Activated gamma-delta T cell (primary cell): ENCODE data around the gene ITGB5.
"Not testable (repeated sequence)": the region's sequence is repeated elsewhere in the genome, so short reads cannot be mapped to it uniquely, and the experiment has no call there.

ENCODE experiments used
- DNase-seq: peaks from one replicate; lab custom pipeline; 2025; lab: John Stamatoyannopoulos, UW

ITGB5 gene

DNA sequence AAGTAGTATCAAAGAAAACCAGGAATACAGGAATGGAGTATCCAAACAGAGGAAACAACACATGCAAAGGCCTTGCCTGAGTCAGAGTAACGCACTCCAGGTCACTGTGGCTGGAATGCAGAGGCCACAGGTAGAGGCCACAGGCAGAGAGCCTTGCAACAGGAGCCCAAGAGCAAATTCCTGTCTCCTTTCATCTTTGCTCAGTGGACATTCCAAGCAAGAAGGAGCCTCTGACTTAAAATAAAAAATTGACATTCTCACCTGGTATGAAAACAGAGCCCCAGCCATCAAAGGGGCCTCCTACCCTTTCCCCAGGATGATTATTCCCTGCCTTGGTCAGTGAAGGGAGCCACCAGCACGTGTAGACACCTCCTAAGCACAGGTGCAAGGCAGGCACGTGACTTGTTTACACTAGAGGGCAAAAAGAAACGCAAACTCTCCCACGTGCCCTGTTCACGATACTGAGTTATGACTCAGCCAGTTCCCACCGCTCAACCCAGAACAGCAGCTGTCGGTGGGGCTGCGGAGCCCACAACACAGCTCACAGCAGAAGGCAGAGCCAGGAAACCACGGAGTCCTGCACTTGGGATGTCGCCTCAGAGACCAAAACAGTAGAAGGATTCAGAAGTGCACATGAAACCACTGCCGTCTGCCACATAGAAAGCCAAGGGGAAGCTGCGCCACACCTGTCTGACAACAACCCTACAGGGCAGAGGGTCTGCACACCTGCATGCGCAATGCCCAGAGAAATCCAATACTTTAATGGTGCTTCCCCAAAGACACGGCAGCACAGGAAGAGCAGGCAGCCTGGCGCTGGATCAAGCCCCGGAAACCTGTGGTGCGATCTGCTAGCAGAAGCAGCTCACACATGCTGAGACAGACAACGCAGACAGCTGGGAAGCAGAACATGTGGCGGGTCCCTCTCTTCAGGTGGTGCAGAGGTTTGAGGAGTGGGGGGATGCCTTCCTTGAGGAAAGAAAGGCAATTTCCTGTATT lies 52.1 kb downstream of the ITGB5 start:
- DNase-seq: peak; percentile 8

DNA sequence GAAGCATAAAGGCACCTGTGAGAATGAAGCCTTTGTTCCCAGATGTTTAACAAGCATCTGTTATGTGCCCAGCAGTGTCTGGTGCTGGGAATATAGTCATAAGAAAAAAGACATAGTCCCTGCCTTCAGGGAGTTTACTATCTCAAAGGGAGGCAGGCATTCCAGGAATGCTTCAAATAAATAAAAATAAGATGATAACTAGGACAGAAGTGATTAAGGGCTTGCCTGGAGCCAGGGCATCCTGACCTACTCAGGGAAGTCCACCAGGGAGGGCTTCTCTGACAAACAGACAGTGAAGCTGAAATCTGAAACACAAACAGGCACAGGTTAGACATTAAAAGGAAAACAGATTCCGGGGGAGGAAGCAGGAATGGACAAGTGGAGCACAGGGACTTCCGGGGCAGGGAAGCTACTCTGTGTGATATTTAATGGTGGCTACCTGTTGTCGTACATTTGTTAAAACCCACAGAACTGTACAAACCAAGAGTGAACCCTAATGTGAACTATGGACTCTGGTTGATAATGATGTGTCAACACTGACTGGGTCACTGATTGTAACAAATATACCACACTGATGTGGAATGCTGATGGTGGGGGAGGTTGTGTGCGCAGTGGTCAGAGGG lies 53.3 kb downstream of the ITGB5 start:
- DNase-seq: no peak

DNA sequence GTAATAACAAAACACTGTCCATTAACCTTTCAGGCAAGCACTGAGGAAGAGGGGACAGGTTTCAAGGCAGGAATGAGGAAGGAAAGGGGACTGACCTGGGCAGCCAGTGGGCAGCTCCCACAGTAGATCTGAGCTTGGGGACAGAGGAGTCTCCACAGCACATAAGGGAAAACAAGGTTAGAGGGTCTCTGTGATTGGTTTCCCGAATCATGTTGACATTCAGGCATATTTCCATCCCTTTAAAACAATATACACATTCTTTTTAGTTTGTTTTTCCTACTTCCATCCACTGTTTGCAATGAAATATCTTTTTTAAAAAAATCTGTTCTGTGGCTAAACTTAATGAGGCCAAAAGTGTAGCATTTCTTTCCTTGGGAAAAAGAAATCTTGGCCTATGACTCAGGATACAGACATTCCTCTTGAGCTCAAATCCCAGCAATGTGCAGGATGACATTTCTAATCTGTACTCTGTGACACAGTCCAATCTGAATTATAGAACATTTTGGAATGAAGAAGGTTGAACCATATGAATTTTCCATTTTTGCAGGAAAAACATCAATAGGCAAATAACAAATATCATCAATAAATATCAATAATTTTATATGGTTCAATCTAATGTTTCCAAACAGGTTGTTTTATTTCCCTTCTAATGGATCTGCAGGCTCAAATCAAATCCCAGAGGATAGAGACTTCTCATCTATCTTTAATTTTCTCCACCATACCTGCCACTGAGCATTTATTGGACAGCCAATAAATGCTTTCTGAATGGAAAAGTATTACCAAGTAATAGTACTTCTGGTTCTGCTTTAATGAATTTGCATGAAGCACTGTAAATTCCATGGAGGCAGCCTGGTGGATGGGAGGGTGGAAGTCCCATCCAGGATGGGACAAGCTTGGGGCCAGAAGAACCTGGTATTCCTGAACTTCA lies 54.1 kb downstream of the ITGB5 start:
- DNase-seq: no peak

DNA sequence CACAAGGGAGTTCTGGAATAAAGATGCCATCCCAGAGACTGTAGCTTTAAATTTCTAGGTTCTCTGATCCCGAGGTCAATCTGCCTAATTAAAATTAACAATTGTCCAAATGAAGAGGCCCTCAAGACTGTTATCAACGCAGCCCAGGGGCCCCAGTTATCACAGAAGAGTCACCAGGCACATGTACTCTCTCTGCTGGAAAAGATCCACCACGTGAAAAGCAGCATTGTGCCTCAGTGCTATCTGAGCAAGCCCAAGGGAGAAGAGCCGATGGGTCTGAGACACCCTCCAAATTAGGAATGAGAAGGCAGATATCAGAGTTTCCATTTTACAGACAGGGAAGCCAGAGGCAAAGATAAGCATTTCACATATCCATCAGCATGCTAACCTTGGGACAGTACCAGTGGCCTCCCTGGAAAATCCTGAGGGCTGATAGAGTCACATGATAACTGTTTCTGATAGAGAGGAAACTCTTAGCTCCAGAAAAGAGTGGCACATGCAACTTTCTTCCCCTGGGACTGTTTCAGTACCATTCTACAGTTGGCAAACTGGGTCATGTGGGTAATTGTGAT lies 55.5 kb downstream of the ITGB5 start:
- no peak for DNase-seq

DNA sequence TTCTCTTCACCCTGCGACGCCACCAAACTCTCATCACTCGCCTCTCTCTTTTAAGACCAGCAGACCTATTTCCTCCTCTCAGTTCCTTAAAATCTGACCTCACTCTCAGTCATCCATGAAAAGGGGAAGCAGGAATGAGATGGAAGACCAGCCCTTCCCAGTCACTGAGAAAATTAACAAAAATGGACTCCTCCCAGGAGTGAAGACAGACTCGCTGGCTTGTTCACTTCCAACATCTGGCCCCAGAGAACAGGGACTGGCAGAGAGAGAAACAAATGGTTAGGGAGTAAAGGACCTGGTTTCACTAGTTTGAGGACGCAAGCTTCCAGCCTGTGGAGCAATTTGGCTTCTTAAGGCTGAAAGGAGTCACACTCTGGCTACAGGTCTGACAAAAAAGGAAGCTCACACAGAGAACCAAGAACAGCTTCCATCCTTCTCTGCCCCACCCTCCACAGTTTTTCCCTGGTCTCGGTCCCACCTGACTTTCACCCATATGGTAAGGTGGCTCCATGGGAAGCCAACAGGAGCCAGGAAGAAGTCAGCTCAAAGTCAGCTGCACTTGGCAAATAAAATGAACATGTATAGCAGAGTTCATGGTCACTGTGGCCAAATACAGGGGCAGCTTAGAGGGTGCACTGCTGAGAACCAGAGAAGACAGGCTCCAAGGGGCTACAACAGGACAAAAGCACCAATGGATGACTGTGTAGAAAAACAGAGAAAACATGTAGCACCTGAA lies 57.2 kb downstream of the ITGB5 start:
- no peak for DNase-seq

DNA sequence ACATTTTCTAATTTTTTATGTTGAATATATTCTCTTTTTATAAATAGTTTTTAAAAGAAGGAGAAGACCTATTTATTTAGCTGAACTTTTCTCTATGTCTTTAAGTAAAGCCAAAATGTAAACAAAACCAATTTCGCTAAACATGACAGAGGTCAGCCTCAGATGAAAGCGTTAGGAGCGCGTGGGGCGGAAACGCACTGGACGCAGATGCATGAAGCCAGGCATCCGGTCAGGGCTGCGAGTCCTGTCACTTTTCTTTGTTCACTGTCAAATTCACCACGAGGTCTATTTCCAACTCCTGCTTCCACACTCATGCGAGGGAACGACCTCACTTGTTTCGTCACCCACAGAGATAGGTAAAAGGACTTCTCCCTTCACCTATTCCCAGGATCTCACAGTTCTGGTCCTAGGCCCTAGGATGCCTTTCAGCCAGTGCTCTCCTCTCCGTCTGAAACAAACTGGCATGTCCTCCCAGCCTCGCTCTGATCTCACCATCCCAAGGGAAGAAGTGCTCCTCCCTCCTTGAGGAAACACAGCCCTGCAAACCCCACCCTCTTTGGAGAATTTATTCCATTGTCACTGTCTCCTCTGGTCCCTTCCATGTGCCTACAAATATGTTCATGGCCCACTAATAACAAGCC lies 57.9 kb downstream of the ITGB5 start:
- no peak for DNase-seq

DNA sequence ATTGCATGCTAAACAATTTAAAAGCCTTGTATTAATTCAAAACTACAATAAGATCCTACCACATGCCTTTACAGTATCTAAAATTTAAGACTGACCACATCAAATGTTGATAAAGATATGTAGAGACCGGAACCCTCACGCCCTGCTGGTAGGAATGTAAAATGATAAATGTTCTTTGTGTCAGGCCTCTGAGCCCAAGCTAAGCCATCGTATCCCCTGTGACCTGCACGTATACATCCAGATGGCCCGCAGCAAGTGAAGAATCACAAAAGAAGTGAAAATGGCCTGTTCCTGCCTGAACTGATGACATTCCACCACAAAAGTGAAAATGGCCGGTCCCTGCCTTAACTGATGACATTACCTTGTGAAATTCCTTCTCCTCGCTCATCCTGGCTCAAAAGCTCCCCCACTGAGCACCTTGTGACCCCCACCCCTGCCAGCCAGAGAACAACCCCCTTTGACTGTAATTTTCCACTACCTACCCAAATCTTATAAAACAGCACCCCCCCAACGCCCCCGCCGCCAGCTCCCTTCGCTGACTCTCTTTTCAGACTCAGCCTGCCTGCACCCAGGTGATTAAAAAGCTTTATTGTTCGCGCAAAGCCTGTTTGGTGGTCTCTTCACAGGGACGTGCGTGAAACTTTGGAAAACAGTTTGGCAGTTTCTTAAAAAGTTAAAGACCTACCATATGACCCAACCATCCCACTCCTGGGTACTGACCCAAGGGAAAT lies 59.5 kb downstream of the ITGB5 start:
- not testable (repeated sequence) for DNase-seq

DNA sequence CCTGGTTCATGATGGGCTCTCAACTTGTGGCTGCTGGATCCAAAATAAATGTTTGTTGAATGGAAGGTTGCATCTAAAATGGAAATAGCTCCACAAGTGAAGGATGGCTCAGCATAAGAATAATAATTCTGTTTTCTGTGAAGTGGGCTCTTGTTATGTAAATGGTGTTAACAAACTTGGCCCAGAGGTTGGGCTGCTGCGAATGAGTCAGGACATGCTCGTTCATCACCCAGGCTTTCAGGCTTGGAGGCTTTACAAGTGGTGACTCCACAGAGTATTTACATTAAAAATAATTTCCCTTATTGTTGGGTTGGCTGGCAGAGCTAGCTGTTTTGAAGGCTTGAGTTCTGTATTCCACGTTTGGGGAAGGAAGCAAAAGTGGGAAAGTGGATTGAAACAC lies 60.5 kb downstream of the ITGB5 start:
- DNase-seq: no peak

DNA sequence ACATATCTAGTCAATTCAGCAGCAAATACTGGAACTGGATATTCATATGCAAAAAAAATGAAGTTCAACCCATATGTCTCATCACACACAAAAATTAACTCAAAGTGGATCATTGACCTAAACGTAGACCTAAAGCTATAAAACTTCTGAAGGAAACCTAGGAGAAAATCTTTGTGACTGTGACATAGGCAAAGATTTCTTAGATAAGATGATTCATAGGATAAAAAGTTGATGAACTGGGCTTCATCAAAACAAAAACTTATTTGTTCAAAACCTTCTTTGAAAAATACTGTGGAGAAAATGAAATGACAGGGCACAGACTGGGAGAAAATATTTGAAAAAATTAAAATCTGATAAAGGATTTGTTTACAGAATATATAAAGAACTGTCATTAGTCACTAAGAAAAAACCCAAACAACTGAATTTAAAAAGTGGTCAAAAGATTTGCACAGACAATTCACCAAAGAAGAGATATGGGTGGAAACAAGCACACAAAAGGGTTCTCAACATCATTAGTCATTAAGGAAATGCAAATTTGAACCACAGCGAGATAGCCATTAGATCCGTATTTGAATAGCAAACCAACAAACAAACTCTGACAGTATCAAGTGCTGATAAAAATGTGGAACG lies 62.8 kb downstream of the ITGB5 start:
- DNase-seq: no peak

DNA sequence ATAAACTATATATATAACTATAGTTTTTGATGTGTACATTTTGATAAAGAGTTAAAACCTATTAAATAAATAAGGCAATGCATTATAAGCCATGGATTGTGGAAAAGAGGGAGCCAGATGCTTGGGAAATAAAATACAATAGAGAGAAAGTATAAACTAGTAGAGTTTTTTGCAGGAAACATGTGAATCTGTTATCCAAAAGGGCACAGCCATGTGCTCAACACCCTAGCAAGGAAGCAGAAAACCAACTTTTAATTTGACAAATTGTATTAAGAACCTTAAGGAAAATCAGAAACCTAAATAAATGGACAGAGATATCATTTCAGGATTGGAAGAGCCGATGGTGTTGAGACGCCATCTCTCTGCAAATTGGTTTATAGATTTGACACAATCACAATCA lies 63.5 kb downstream of the ITGB5 start:
- no peak for DNase-seq

DNA sequence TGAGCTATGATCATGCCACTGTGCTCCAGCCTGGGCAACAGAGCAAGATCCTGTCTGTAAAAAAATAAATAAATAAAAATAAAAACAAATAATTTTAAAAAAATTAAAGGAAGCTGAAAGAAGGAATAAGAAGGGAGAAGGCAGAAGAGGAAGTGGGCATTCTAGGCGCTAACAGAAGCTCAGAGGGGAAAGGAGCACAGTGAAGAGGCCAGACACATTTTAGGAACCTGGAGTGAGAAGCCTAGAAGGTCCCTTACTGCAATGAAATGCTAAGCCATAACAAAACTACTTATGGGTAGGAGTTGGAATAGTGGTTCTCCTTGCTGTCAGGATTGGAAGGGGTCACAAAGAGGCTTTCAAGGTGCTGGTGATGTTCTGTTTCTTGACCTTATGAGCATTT lies 64.0 kb downstream of the ITGB5 start:
- no peak for DNase-seq

DNA sequence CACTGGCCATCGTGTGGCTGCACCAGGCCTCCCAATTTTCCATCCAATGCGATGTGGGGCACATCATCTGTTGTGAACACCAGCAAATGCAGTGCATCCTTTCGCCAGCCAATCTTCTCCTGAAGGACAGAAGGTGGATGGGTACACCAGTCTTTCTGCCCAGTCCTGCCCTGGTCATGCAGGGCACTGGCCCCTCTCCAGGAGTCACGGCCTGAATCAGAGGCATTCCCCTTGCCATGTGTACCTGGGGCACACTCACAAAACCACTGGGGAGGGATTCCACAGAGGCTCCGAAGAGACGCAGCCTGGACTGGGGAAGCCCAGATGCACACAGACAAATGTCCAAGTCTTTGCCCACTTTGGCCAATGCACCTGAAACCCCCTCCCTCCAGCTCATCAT lies 65.8 kb downstream of the ITGB5 start:
- DNase-seq: no peak

DNA sequence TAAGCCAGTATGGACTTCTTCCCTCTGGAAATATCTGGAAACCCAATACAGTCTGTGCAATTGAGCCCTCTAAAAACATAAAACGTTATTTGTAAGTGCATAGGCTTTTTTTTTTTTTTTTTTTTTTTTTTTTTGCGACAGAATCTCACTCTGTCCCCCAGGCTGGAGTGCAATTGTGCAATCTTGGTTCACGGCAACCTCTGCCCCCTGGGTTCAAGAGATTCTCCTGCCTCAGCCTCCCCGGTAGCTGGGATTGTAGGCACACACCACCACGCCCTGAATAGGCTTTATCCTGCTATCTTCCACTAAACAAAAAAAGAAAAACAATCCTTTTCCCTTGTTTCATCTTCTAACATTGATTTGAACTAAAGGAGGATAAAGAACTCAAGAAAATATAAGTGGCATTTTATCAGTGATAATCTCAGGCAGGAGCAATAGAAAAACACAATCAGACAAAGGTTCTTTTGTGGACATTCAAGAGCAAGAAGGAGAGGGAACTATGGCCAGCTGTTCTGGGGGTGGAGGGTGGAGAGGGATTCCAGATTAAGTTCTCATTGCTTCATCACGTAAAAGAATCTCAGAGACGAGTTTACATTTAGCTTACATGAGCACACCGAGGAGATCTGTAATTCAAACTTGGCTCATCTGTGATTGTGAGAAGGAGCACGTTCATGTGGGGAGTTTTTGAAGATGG lies 68.6 kb downstream of the ITGB5 start:
- no peak for DNase-seq

DNA sequence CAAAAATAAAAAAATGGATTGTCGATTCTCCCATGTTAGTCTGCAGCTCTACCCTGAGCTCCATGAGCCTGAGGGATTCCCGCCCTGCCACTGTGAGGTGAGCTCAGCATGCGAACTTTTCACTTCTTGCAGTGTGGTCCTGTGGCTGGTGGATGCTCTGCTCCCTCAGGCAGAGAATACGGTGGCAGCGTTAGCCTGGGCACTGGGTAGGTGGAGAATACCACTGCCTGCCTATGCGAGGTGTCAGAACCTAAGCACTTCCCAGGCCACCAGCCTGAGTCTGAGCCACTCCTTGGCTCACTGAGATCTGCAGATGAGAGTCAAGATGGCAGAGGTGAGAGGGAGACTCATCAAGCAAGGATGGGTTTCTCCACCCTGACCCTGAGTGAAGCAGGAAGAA lies 70.1 kb downstream of the ITGB5 start:
- no peak for DNase-seq

DNA sequence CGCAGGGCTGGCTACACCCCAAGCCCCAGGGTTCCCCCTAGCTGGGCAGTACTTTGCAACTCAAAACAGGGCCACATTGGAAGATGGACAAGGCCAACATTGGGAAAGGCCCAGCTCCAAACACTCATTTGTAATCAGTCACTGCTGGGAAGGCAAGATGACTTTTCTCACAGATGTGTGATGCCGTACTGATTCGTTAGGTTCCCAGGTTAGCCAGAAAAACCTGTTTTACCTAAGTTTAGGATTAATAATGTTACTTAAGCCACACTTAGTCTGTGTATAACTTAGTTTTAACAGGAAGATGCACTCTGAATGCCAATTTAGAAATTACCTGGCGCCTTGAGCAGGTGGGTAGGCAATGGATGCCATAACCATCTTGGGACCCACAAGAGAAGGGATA lies 71.0 kb downstream of the ITGB5 start:
- DNase-seq: no peak

DNA sequence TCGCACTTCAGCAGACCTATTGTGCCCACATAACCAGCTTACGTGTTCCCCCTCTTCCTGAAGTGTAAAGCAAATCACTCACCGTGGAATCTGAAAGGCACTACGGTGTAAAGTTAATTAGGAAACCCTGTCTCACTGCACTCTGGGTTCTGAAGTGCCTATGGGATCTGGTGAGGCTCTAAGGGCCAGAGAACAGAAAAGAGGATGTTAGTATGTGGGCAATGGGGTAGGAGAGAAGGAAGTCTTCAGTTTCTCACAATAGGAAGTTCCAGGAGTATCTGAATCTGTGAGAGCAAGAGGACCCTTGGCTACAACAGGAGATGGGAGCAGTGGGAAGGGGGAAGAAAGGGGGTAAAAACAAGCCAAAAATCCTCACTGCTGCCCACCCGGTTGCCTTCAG lies 71.4 kb downstream of the ITGB5 start:
- DNase-seq: no peak

DNA sequence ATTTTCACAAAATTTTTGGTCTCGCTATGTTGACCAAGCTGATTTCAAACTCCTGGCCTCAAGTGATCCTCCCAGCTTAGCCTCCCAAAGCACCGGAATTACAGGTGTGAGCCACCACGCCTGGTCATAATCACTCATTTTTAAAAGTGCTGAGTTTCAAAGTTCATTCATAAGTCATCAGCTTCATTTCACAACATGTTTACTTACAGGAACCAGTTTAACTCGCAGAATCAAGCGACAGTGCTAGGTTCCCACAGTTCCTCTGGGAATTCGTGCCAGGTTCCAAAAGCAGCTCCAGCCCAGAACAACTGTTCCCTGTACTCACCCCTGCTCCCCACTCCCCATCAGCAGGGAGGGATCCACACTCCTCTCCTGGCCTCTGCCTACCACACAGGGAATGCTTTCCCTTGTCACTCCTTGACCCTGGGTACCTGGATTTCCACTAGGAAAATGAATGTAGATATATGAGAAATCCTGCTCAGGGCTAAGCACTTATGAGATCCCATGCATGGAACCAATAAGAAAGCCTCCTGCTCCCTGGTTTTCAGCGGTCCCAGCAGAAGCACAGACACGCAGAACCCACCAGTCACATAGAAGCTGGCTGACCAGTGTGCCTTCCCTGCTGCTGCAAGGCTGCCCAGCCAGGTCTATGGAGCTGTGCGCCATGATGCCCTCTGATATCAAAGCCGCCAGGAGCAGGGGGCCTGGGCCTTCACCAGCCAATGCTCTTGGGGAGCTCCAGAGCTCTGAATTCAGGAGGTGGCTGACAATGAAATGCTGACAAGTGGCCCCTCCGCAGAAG lies 72.3 kb downstream of the ITGB5 start:
- DNase-seq: no peak

DNA sequence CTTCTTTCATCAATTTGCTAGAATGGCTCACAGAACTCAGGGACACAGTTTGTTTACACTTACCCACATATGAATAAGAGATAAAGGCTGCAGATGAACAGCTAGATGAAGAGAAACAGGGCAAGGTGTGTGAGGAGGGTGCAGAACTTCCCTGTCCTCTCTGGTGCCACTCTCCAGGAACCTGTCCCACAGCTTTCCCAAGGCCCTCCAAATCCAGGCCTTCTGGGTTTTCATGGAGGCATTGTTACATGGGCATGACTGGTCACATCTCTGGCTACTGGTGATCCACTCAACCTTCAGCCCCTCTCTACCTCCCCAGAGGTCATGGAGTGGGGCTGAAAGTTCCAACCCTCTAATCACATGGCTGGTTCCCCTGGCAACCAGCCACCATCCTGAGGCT lies 73.6 kb downstream of the ITGB5 start:
- DNase-seq: no peak
